ENCODE results near the gene RELCH.

RELCH gene

GRCh38 chr18:62300359-62300963 lies 113.4 kb downstream of the RELCH start:
- Mint-ChIP-seq H3K4me1 (ENCODE audit: low read depth) (peaks cover 6% of the 10 kb centered on the region), H3K9me3 (no peaks in the 10 kb centered on the region), H3K36me3 (ENCODE audit: low read depth) (peaks cover 61% of the 10 kb centered on the region), H3K4me3 (no peak overlapping the region), H3K27ac (no peak overlapping the region), H3K27me3 (no peaks in the 10 kb centered on the region)

GRCh38 chr18:62301322-62301721 lies 114.3 kb downstream of the RELCH start:
- no peaks in the 10 kb centered on the region for H3K9me3 Mint-ChIP-seq
- H3K27me3 Mint-ChIP-seq = no peaks in the 10 kb centered on the region
- H3K36me3 Mint-ChIP-seq (ENCODE audit: low read depth) = peaks cover 61% of the 10 kb centered on the region
- peaks cover 6% of the 10 kb centered on the region for H3K4me1 Mint-ChIP-seq (ENCODE audit: low read depth)
- no peak overlapping the region for H3K27ac Mint-ChIP-seq
- no peak overlapping the region for H3K4me3 Mint-ChIP-seq

DNA sequence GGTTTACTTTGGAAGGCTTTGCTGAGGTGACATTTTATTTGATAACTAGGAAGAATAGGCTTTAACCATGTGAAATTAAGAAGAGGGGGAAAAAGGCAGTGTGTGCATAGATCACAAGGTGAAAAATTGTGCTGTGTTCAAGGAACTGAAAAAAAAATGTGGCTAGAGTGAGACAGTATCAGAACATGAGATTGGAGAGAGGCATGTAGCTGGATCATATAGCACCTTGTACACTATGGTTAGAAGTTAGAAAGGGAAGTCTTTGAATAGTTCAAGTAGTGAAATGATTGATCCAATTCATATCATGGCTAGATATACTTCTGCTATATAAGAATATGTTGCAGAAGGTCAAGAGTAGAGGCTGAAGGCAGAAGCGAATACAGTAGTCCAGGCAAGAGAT lies 125.8 kb downstream of the RELCH start:
- no peak overlapping the region for H3K27ac Mint-ChIP-seq

DNA sequence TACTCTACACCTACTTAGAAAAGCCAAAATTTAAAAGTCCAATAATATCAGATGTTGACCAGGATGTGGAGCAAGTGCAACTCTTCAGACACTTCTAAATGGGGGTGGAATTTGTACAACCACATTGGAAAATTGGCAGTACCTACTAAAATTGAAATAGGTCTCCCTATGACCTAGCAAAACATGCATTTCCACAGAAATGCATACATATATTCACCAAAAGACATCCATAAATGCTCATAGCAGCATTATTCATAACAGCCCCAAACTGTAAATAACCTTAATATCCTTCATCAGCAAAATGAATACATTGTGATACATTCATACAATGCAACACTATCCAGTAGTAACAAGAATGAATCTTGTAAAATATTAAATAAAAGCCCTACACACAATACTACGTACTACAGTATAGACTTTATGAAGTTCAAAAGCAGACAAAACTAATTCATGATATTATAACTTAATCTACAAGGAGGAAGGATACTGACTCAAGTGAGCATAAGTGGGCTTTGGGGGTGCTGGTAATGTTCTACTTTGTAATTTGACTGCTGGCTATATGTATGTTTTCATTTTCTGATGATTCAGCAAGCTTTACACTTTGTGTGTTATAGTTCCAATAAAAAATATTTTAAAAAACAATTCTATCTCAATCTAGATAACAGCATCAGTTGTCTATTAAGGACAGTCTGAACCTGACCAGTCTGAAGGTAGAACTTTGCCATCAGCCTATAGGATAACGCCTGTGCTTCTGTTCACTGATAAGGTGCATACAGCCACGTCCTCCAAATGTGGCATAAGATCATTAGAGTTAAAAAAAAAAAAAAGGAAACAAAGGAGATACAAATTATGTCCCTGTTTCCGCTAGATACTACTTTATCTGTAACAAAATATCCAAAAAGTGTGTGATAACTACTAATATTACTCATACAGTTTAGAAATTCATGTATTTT lies 131.4 kb downstream of the RELCH start:
- H3K27me3 Mint-ChIP-seq = peaks cover 36% of the 10 kb centered on the region
- peaks cover 8% of the 10 kb centered on the region for H3K4me1 Mint-ChIP-seq (ENCODE audit: low read depth)
- H3K36me3 Mint-ChIP-seq (ENCODE audit: low read depth) = no peaks in the 10 kb centered on the region
- H3K4me3 Mint-ChIP-seq = no peak overlapping the region
- H3K27ac Mint-ChIP-seq = no peak overlapping the region
- no peaks in the 10 kb centered on the region for H3K9me3 Mint-ChIP-seq

More for the DNA sequence above, 125.8 kb downstream of the RELCH start:
- Mint-ChIP-seq H3K4me3 (no peak overlapping the region), H3K9me3 (no peaks in the 10 kb centered on the region), H3K36me3 (ENCODE audit: low read depth) (peaks cover 12% of the 10 kb centered on the region), H3K4me1 (ENCODE audit: low read depth) (no peaks in the 10 kb centered on the region), H3K27me3 (peaks cover 6% of the 10 kb centered on the region)

- no peaks in the 10 kb centered on the region for H3K9me3 Mint-ChIP-seq
- H3K4me3 Mint-ChIP-seq = no peak overlapping the region
- H3K4me1 Mint-ChIP-seq (ENCODE audit: low read depth) = peaks cover 24% of the 10 kb centered on the region
- H3K27me3 Mint-ChIP-seq = peaks cover 53% of the 10 kb centered on the region
- no peaks in the 10 kb centered on the region for H3K36me3 Mint-ChIP-seq (ENCODE audit: low read depth)
- H3K27ac Mint-ChIP-seq = no peak overlapping the region
These were observed 134.1 kb downstream of the RELCH start for GRCh38 chr18:62321201-62321600.

GRCh38 chr18:62323483-62324180 lies 136.6 kb downstream of the RELCH start:
- peaks cover 62% of the 10 kb centered on the region for H3K27me3 Mint-ChIP-seq
- H3K9me3 Mint-ChIP-seq = no peaks in the 10 kb centered on the region
- H3K4me3 Mint-ChIP-seq = peak overlapping the region; percentile 33
- no peak overlapping the region for H3K27ac Mint-ChIP-seq
- H3K4me1 Mint-ChIP-seq (ENCODE audit: low read depth) = peaks cover 41% of the 10 kb centered on the region
- H3K36me3 Mint-ChIP-seq (ENCODE audit: low read depth) = no peaks in the 10 kb centered on the region

DNA sequence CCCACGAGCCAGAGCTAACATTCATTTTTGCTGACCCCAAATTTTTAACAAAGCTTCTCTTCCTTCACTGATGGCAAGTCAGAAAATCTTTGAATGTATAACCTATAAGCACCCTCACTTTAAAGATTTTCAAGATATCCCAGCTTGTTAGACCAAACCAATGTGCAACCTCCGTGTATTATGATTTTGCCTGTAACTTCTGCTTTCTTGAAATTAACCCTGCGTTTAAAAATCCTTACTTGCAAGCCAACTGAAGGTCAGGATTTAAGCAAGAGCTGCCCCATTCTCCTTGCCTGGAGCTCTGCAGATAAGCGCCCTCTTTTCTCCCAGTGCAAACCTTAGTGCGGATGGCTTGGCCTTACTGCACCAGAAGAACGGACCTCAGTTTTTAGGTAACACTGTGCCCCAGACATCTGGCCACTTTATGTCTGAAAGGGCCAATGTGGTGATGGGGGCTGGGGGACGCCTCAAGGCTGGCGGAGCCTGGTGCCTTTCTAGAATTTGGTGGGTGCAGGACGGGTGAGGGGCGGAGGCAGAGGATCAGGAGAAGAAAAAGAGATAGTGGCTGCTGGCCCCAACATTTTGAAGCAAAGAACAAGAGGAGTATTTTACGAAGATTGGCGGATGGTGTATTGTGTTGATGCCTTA lies 137.2 kb downstream of the RELCH start:
- H3K27ac Mint-ChIP-seq = peak overlapping the region; percentile 84
- peaks cover 48% of the 10 kb centered on the region for H3K4me1 Mint-ChIP-seq (ENCODE audit: low read depth)
- H3K27me3 Mint-ChIP-seq = peaks cover 69% of the 10 kb centered on the region
- H3K9me3 Mint-ChIP-seq = no peaks in the 10 kb centered on the region
- H3K4me3 Mint-ChIP-seq = peak overlapping the region; percentile 73
- H3K36me3 Mint-ChIP-seq (ENCODE audit: low read depth) = no peaks in the 10 kb centered on the region

- no peaks in the 10 kb centered on the region for H3K36me3 Mint-ChIP-seq (ENCODE audit: low read depth)
- H3K4me3 Mint-ChIP-seq = peak within 1 kb of the TSS; percentile 78
- peaks cover 56% of the 10 kb centered on the region for H3K4me1 Mint-ChIP-seq (ENCODE audit: low read depth)
- H3K27me3 Mint-ChIP-seq = peaks cover 75% of the 10 kb centered on the region
- H3K9me3 Mint-ChIP-seq = no peaks in the 10 kb centered on the region
- H3K27ac Mint-ChIP-seq = peak within 1 kb of the TSS; percentile 84
These were observed 138.1 kb downstream of the RELCH start, which contains the start of gene TNFRSF11A for GRCh38 chr18:62324917-62325805. Gene TNFRSF11A (plus strand): TSS chr18:62325310. CDS start chr18:62325353, 43 bp downstream.

- Mint-ChIP-seq H3K27me3 (peaks cover 80% of the 10 kb centered on the region), H3K27ac (no peak overlapping the region), H3K4me1 (ENCODE audit: low read depth) (peaks cover 61% of the 10 kb centered on the region), H3K36me3 (ENCODE audit: low read depth) (no peaks in the 10 kb centered on the region), H3K4me3 (peak overlapping the region; percentile 78), H3K9me3 (no peaks in the 10 kb centered on the region)
These were observed 139.0 kb downstream of the RELCH start for GRCh38 chr18:62325806-62326645.

DNA sequence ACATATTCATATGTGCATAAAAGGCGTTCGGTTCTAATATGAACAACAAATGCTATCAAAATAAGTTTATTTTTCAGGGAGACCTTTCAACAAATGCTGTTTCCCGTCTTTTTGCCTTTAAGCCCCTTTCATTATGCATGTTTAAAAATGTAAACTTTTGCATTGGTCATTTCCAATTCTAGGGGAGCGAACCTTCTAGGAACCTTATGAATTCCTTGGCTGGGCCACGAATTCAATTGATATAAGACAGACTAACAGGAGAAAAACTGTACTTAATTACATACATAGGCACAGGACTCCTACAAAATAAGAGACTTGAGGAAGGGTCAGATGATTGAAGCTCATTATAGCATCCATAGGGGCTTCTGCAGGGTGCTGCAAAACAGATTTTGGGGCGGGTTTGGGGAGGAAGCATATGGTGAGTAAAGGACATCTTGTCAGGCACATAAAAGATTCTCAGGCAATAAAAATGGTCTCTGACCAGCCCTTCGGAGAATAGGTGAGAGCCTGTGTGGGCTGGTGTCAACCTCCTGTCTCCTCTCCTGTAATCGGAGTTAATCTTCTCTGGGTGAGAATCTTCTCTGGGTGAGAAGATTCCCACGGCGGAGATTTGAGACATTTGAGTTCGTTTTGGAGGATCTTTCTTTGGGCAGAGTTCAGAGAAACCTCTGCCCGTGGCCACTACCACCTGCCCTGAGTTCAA lies 139.7 kb downstream of the RELCH start:
- Mint-ChIP-seq H3K4me3 (peak overlapping the region; percentile 78), H3K36me3 (ENCODE audit: low read depth) (no peaks in the 10 kb centered on the region), H3K9me3 (no peaks in the 10 kb centered on the region), H3K4me1 (ENCODE audit: low read depth) (peaks cover 61% of the 10 kb centered on the region), H3K27ac (no peak overlapping the region), H3K27me3 (peaks cover 80% of the 10 kb centered on the region)

DNA sequence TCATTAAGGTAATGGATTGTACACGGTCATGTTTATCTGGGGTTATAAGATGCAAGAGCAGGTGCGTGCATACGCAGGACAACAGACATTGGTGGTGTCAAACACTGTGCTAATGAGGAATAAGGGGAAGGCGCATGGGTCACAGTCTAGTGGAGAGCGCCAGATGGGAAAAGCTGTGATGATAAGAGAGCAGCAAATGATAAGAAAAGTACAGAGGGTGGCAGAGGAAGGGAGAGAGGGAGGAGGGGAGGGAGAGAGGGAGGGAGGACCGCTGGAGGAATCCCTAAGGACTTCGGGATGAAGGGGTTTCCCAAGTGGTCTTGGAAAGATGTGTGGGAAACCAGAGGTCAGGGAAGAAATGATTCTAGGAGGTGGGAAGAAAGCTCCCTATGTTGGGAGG lies 140.9 kb downstream of the RELCH start:
- Mint-ChIP-seq H3K4me1 (ENCODE audit: low read depth) (peaks cover 67% of the 10 kb centered on the region), H3K4me3 (no peak overlapping the region), H3K9me3 (no peaks in the 10 kb centered on the region), H3K36me3 (ENCODE audit: low read depth) (no peaks in the 10 kb centered on the region), H3K27ac (no peak overlapping the region), H3K27me3 (peaks cover 80% of the 10 kb centered on the region)

DNA sequence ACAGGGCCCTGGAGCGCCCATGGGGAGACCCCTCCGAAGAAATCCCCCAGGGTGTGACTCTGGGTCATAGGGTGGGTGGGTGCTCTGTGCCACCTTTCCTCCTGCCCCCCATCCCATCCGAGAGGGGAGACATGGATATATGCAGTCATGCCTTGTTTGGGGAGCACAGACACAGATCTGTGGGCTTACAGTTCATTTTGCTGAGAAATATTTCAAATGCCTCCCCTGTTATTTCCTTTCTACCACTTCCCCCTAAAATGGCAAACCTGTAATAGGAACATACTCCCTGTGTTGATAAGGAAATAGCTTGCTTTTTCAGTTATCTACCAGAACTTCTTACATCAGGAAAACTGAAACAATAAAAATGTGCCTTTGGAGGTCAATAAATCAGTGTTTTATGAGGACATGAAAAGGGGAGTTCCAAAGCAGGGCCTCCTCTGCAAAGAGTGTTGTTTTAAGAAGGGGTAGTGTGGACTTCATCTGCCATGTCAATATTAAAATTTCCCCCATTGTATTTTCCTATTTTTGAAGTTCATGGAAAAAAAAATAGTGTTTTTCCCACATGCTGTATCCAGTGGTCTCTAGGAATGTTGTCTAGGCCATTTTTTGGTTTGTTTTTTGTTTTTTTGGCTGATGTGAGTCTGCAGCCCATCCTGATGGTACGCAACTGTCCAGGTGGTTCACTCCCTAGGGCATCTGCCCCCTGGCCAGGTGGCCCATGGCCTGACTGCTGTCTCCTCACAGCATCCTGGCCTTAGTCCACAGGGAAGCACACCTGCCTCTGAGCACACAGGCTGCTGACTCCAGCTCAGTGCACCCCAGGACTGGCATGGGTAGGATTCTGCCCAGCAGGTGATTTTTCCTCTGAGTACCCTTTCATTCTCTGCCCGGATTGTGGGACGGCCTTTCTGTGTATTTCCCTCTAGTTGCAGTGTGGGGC lies 141.8 kb downstream of the RELCH start:
- Mint-ChIP-seq H3K36me3 (ENCODE audit: low read depth) (no peaks in the 10 kb centered on the region), H3K27ac (no peak overlapping the region), H3K4me3 (no peak overlapping the region), H3K27me3 (peaks cover 72% of the 10 kb centered on the region), H3K4me1 (ENCODE audit: low read depth) (peaks cover 60% of the 10 kb centered on the region), H3K9me3 (no peaks in the 10 kb centered on the region)
